Measurements from ENCODE around the gene DOK1.

DOK1 gene

DNA sequence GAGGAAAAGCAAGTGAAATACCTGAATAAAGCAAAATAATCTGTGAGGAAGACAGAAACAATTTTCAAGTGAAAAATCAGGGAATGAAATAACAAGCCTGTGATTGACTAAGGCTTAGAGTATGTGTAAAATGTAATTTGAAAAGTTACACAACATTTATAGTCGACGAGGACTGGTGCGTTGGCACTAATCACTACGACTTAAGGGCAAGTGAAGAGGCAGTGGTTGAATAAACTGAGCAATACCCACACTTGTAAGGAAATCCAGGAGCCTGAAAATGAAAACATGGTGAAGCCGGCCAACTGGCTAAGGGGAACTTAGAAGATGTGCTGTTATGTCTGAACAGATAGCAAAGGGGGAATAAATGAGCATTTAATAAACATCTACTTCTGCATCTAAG, 13.4 kb downstream of the DOK1 start:
- no peak for DNase-seq (ENCODE audit: low read depth in 2 of 2)

DNA sequence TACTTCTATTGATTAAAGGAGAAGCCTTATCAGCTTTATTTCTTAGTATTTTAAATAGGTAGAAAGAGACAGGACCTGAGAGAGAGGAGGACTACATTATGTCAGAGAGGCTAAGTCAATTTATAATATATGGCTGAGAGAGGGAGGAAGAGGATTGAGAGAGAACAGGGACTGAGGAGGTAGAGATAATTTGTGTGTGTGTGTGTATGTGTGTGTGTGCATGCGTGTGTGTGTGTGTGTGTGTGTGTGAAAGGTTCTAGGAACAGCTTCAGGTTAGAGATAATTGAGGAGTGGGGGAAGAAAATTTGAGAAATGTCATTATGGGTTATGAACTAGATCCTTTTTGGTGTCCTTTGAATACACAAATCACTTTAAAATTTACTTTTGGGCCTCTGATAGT, 15.2 kb downstream of the DOK1 start:
- DNase-seq (ENCODE audit: low read depth in 2 of 2), result no peak

- DNase-seq (ENCODE audit: low read depth in 2 of 2), result no peak
These were observed 16.5 kb downstream of the DOK1 start for GRCh38 chr2:74571058-74571457.

GRCh38 chr2:74572178-74572925, 17.8 kb downstream of the DOK1 start:
- DNase-seq (ENCODE audit: low read depth in 2 of 2), result no peak

- DNase-seq (ENCODE audit: low read depth in 2 of 2), result no peak
These were observed 19.4 kb downstream of the DOK1 start for GRCh38 chr2:74573747-74574562.

- no peak for DNase-seq (ENCODE audit: low read depth in 2 of 2)
These were observed 20.8 kb downstream of the DOK1 start for GRCh38 chr2:74575320-74575719.

DNA sequence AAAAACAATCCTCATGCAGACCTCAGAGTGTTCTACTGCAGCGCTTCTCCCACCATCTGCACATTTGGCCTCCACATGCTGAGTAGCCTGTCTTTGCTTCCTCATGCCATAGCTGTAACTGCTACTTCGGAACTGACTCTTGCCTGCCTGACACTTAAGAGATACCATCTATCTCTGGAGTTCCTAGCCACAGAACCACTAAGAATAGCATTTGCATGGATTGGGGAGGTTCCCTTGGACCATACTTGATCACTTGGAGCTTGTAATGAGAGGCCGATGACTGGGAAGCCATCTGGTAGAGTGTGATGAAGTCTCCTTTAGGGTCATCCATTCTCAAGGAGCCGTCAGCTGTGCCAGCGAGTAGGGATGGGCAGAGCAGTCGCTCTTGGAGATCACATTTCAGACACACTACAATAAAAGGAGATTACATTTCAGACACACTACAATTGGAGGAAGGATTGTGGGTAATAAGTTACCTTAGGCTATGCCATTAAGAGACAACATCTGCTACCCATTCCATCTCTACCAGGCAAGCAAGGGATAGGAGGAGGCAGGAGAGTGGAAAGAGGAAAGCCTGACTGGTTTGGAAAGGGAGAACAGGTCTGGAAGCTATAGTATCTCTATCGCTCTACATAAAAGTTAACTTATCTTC, 21.8 kb downstream of the DOK1 start:
- no peak for DNase-seq (ENCODE audit: low read depth in 2 of 2)

- DNase-seq (ENCODE audit: low read depth in 2 of 2), result no peak
These were observed 22.3 kb downstream of the DOK1 start for GRCh38 chr2:74576863-74577229.

DNA sequence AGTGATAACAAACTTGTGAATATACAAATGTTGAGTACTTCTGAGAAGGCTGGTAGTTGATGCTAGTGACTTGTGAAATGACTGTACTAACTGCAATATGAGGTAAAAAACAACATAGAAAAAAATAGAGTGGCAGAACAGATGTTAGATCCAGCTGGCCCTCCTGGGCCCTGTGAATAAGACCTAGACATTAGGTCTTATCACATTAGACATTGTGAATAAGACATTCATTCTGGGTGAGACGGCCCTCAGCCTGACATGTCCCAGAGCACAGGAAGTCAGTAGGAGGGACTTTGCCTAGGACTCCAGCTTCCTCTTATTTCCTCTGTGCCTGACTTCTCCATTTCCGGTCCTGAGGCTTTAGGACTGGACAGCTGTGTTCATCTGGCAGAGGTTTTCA, 22.9 kb downstream of the DOK1 start:
- no peak for DNase-seq (ENCODE audit: low read depth in 2 of 2)

DNA sequence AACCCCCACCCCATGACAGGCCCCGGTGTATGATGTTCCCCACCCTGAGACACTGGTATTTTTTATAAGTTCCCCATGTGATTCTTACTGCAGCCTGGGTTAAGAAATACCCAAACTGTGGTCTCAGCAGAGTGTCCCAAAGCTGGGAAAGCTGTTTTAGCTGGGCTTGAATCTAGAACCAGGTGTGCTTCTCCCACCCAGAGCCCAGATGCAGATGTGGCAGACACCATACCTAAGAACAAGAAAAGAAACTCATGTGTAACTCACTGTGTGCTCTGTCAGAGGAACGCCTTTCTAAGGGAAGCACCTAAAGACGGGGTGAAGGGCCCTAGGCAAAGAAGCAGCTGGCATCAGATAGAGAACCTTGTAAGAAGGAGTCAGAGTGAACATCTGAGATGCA, 23.9 kb downstream of the DOK1 start:
- DNase-seq (ENCODE audit: low read depth in 2 of 2), result no peak

- DNase-seq (ENCODE audit: low read depth in 2 of 2), result no peak
These were observed 26.9 kb downstream of the DOK1 start for GRCh38 chr2:74581463-74581862.

DNA sequence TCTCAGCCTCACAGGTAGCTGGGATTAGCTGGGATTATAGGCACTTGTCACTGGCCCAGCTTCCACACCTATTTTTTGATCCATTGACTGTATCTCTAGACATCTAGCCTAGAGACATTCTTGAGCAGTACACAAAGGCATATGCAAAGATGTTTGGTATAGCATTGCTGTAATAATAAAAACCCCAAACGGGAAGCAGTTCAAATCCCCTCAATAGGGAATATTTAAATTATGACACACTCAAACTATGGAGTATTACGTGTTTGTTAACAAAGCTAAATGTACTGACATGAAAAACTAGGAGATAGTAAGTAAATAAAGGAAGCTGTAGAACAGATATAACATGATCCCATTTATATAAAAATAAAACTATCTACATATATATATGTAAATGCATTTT, 27.7 kb downstream of the DOK1 start:
- no peak for DNase-seq (ENCODE audit: low read depth in 2 of 2)

DNA sequence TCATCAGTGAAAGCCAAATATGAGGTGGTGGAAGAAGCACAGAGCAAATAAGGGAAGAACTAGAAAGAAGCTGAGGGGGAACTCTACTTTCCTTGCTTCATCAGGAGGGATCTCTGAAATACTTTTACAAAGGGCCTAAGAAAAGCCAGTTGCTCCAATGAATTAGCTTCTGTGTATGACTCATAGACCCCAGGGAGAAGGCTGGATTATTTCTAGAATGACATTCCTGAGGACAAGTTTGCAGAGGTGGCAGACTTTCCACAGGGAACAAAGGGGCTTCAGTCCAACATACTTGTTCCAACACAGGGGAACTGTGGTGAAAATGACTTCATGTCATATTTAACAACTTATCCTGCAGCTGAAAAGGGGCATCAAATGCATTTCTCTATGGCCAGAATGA, 29.0 kb downstream of the DOK1 start:
- DNase-seq (ENCODE audit: low read depth in 2 of 2), result no peak

- DNase-seq (ENCODE audit: low read depth in 2 of 2), result no peak
These were observed 29.6 kb downstream of the DOK1 start for GRCh38 chr2:74584088-74584645.

DNA sequence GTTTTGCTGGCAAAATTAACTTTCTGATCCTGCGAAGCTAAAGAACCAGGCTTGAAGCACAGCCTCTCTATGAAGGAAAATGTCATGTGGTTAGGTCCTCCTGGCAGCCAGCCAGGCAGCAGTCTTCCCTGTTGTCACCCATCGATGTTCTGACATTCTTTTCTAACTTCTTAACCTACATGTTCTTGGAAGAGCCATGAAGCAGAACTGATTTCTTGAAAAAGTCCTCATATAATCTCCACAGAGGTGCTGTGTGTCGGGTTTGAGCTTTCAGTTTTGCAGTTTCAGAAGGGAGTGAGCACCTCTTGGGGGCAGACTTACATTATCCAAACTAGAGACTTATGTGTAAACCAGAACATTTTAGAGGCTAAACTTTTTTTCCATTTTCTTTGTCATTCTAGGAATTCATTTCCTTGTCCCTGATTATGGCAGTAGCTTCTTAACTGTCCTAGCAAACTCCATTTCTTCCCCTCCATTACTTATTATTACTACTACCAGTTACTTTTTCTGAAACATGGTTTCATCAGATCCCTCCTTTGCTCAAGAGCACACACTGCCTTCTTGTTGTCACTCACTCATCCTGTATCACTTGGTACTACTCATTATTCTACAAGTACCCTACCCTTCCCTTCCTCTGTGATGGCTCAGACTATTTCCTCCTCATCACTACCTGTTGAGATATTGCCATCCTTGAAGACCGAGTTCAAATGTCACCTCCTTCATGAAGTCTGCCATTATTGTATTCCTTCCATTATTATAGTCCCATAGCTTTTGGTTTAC, 31.1 kb downstream of the DOK1 start:
- no peak for DNase-seq (ENCODE audit: low read depth in 2 of 2)

- peak; percentile 21 to 24 for DNase-seq (ENCODE audit: low read depth in 2 of 2)
These were observed 33.3 kb downstream of the DOK1 start for GRCh38 chr2:74587664-74588277.

GRCh38 chr2:74588664-74589063, 34.1 kb downstream of the DOK1 start:
- no peak for DNase-seq (ENCODE audit: low read depth in 2 of 2)

GRCh38 chr2:74593826-74594772, 39.6 kb downstream of the DOK1 start:
- no peak for DNase-seq (ENCODE audit: low read depth in 2 of 2)

- DNase-seq (ENCODE audit: low read depth in 2 of 2), result no peak
These were observed 42.1 kb downstream of the DOK1 start for GRCh38 chr2:74596584-74596983.

DNA sequence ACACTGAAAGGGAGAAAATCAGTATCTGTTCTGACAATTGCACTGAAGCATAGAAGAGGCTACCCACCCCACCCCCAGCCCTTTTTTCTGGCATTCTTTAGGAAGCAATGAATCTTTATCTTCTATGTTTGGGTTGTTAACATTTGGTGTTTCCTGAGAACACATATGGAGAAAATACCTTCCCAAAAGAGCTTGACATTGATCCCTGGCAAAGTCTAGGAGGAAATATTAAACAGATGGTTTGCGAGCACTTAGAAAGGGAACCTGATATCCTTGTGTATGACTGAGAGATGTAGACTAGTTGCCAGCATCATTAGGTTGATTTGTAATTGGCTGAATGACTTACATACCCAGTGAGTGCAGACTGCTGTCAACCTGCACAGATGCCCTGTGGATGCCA, 42.9 kb downstream of the DOK1 start:
- DNase-seq (ENCODE audit: low read depth in 2 of 2), result no peak

Data from stimulated activated CD8-positive, alpha-beta memory T cell treated with anti-CD3 and anti-CD28 coated beads, Interleukin-7, amount 100 ng/mL, for 4 hours (primary cell).